ENCODE results near the gene FAXDC2. TPM values are rescaled to one million over a fixed set of nuclear protein-coding genes. Genes with fewer than 3 reads are reported as not detected.

The FAXDC2 gene
- total RNA-seq, 1 donor from 2014 or later: 7.3 TPM

GRCh38 chr5:154780128-154780527 lies 70.3 kb downstream of the FAXDC2 start:
- Histone ChIP-seq H3K4me3 (no peak overlapping the region), H3K4me2 (no peak overlapping the region), H3K27ac (no peak overlapping the region), H3K9me3 (ENCODE audit: low read depth) (no peaks in the 10 kb centered on the region), H3K79me2 (ENCODE audit: low read depth) (peaks cover 100% of the 10 kb centered on the region), H3K27me3 (no peaks in the 10 kb centered on the region), H3K9ac (no peak overlapping the region), H3F3A (ENCODE audit: low read depth) (peaks cover 13% of the 10 kb centered on the region), H4K20me1 (ENCODE audit: low read depth) (peaks cover 97% of the 10 kb centered on the region), H3K36me3 (no peaks in the 10 kb centered on the region), H2AFZ (replicated peaks) (no peak overlapping the region), H3K4me1 (peaks cover 45% of the 10 kb centered on the region)
- peaks cover 40% of the 10 kb centered on the region for H3K4me1 Mint-ChIP-seq
- H3K4me3 Mint-ChIP-seq: no peak overlapping the region
- H3K27me3 Mint-ChIP-seq (ENCODE audit: insufficient read depth, low read depth): no peaks in the 10 kb centered on the region
- H3K27ac Mint-ChIP-seq: no peak overlapping the region
- no peak for DNase-seq (ENCODE audit: low spot score)
- peaks cover 7% of the 10 kb centered on the region for H3K36me3 Mint-ChIP-seq
- TF ChIP-seq CTCF (IDR thresholded peaks at IDR 0.05) (no peak), EZH2 (IDR thresholded peaks at IDR 0.05) (no peak), EZH2phosphoT487 (IDR thresholded peaks at IDR 0.05) (no peak)
- H3K9me3 Mint-ChIP-seq: no peaks in the 10 kb centered on the region

GRCh38 chr5:154779105-154779504 lies 71.3 kb downstream of the FAXDC2 start:
- no peak overlapping the region for H2AFZ ChIP-seq (replicated peaks)
- Mint-ChIP-seq H3K4me1 (peaks cover 39% of the 10 kb centered on the region), H3K27ac (no peak overlapping the region), H3K36me3 (peaks cover 11% of the 10 kb centered on the region), H3K9me3 (no peaks in the 10 kb centered on the region), H3K4me3 (no peak overlapping the region), H3K27me3 (ENCODE audit: insufficient read depth, low read depth) (no peaks in the 10 kb centered on the region)
- DNase-seq (ENCODE audit: low spot score): no peak
- H3K27ac ChIP-seq: no peak overlapping the region
- H3K27me3 ChIP-seq: no peaks in the 10 kb centered on the region
- H3K4me1 ChIP-seq: peaks cover 46% of the 10 kb centered on the region
- no peak for TF ChIP-seq EZH2 (IDR thresholded peaks at IDR 0.05)
- TF ChIP-seq CTCF (IDR thresholded peaks at IDR 0.05): no peak
- TF ChIP-seq EZH2phosphoT487 (IDR thresholded peaks at IDR 0.05): no peak
- H3K9me3 ChIP-seq (ENCODE audit: low read depth): no peaks in the 10 kb centered on the region
- H3K4me2 ChIP-seq: no peak overlapping the region
- H3K79me2 ChIP-seq (ENCODE audit: low read depth): peaks cover 100% of the 10 kb centered on the region
- H3K4me3 ChIP-seq: no peak overlapping the region
- H3F3A ChIP-seq (ENCODE audit: low read depth): peaks cover 16% of the 10 kb centered on the region
- H3K36me3 ChIP-seq: no peaks in the 10 kb centered on the region
- peaks cover 97% of the 10 kb centered on the region for H4K20me1 ChIP-seq (ENCODE audit: low read depth)
- no peak overlapping the region for H3K9ac ChIP-seq

- no peak overlapping the region for H3K4me3 ChIP-seq
- no peaks in the 10 kb centered on the region for H3K9me3 ChIP-seq (ENCODE audit: low read depth)
- no peak for DNase-seq (ENCODE audit: low spot score)
- H2AFZ ChIP-seq (replicated peaks): no peak overlapping the region
- H3K36me3 ChIP-seq: no peaks in the 10 kb centered on the region
- H3K4me3 Mint-ChIP-seq: no peak overlapping the region
- H3K4me1 Mint-ChIP-seq: peaks cover 36% of the 10 kb centered on the region
- peaks cover 41% of the 10 kb centered on the region for H3K4me1 ChIP-seq
- peaks cover 97% of the 10 kb centered on the region for H4K20me1 ChIP-seq (ENCODE audit: low read depth)
- H3F3A ChIP-seq (ENCODE audit: low read depth): peaks cover 16% of the 10 kb centered on the region
- peaks cover 11% of the 10 kb centered on the region for H3K36me3 Mint-ChIP-seq
- no peak overlapping the region for H3K27ac ChIP-seq
- no peak overlapping the region for H3K9ac ChIP-seq
- no peak overlapping the region for H3K27ac Mint-ChIP-seq
- no peaks in the 10 kb centered on the region for H3K27me3 ChIP-seq
- no peaks in the 10 kb centered on the region for H3K9me3 Mint-ChIP-seq
- H3K4me2 ChIP-seq: no peak overlapping the region
- no peaks in the 10 kb centered on the region for H3K27me3 Mint-ChIP-seq (ENCODE audit: insufficient read depth, low read depth)
- peaks cover 100% of the 10 kb centered on the region for H3K79me2 ChIP-seq (ENCODE audit: low read depth)
- TF ChIP-seq EZH2 (IDR thresholded peaks at IDR 0.05): no peak
- no peak for TF ChIP-seq CTCF (IDR thresholded peaks at IDR 0.05)
- no peak for TF ChIP-seq EZH2phosphoT487 (IDR thresholded peaks at IDR 0.05)
These were observed 71.9 kb downstream of the FAXDC2 start for GRCh38 chr5:154778534-154778933.

All from neural progenitor cell (in vitro differentiated cells).